AG04450 (cell line): Measurements from ENCODE around the gene CRELD2. TPM values are rescaled to one million over a fixed set of nuclear protein-coding genes. Genes with fewer than 3 reads are reported as not detected.

Experiments
- CTCF ChIA-PET: fragments of 300-600, 350-600 bp; formaldehyde crosslinking; extraction: SDS; loops from one replicate; lab custom pipeline; 2022; ENCODE audit warnings: antibody characterized with exemption, inconsistent platforms; lab: Charles Lee
- POLR2A ChIA-PET: fragments of 350-600 bp; formaldehyde crosslinking; extraction: SDS; loops from one replicate; lab custom pipeline; 2021; ENCODE audit warnings: antibody characterized with exemption, inconsistent platforms; lab: Yijun Ruan, JAX
- DNase-seq: peaks from one replicate; pipeline ENCODE4 v3.0.0-alpha.2; 2011; ENCODE audit warnings: low read depth, low spot score
- H3K27ac ChIP-seq: one replicate; pipeline ENCODE4 v1.5.1; 2012; ENCODE audit warnings: low read depth, low read length, control low read depth
- H3K27me3 ChIP-seq: one replicate; pipeline ENCODE4 v1.6.0; 2012; ENCODE audit warnings: low read length; ENCODE audit not compliant: control insufficient read depth, insufficient read depth
- H3K4me3 ChIP-seq: 2 replicates; pipeline ENCODE4 v1.5.1; 2011; ENCODE audit warnings: mild to moderate bottlenecking, low read depth, low read length, control low read depth
- H3K9me3 ChIP-seq: 2 replicates; pipeline ENCODE4 v1.5.1; 2012; ENCODE audit warnings: low read length; ENCODE audit not compliant: control insufficient read depth, insufficient read depth
- polyA plus RNA-seq: library from polyadenylated mRNA; depleted of rRNA; stranded (reverse); fragments of >200 nt; gene quantifications from 2 replicates; pipeline ENCODE4 v1.2.3, GENCODE V29; 2011
- TF ChIP-seq, protein P1 (sequence below): IDR thresholded peaks from 2 replicates; pipeline ENCODE4 v1.5.1; 2011; ENCODE audit warnings: low read depth, low read length, control low read depth, inconsistent platforms

Gene CRELD2
- polyA plus RNA-seq, 1 experiment: 31.6 TPM

DNA sequence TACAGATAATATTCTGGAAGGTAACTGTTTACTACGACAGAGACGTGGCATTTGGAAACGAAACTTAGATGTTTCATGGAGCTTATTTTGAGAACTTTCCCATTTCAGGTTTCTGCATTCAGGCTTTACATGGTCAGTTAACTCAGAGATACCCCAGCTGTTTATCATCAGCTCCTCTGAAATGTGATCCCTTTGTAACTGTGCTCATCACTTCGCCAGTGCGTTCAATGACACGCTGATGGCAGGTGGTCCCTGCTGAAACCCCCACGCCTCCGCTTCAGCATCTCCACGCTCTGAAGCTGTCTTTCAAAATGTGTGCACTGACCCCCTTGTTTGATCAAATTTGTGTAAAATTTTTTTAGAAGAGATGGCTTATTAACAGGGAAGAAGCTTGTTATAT is 30.7 kb upstream of the CRELD2 start:
- Histone ChIP-seq H3K27me3 (no peaks in the 10 kb centered on the region), H3K27ac (no peak overlapping the region), H3K9me3 (peaks cover 55% of the 10 kb centered on the region), H3K4me3 (no peak overlapping the region)
- DNase-seq: no peak
- POLR2A ChIA-PET: no interaction called here
- CTCF ChIA-PET: interaction anchor here (1.2 kb wide), 1 partner anchor 33 kb away, joined by 3 read pairs; no protein-coding TSS in a partner anchor
- TF ChIP-seq, protein P1, sequence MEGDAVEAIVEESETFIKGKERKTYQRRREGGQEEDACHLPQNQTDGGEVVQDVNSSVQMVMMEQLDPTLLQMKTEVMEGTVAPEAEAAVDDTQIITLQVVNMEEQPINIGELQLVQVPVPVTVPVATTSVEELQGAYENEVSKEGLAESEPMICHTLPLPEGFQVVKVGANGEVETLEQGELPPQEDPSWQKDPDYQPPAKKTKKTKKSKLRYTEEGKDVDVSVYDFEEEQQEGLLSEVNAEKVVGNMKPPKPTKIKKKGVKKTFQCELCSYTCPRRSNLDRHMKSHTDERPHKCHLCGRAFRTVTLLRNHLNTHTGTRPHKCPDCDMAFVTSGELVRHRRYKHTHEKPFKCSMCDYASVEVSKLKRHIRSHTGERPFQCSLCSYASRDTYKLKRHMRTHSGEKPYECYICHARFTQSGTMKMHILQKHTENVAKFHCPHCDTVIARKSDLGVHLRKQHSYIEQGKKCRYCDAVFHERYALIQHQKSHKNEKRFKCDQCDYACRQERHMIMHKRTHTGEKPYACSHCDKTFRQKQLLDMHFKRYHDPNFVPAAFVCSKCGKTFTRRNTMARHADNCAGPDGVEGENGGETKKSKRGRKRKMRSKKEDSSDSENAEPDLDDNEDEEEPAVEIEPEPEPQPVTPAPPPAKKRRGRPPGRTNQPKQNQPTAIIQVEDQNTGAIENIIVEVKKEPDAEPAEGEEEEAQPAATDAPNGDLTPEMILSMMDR: no peak

DNA sequence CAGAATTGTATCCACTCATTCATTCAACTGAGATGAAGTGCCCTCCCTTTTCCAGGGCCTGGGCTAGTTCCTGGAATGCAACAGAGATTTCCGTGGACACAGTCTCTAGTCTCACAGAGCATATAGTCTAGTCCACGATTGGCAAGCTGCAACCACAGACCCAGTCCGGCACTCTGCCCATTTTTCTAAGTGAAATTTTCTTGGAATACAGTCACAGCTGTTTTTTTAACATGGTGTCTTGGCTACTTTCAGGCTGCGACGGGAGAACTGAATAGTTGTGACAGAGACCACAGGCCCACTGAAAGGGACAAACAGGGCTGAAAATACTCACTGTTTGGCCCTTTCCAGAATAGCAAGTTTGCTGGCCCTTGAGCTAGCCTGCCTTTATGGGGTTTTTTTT is 29.4 kb upstream of the CRELD2 start:
- TF ChIP-seq, protein P1: no peak
- ChIA-PET CTCF (no interaction called here), POLR2A (no interaction called here)
- DNase-seq: no peak
- Histone ChIP-seq H3K9me3 (peaks cover 50% of the 10 kb centered on the region), H3K27ac (no peak overlapping the region), H3K27me3 (no peaks in the 10 kb centered on the region), H3K4me3 (no peak overlapping the region)

DNA sequence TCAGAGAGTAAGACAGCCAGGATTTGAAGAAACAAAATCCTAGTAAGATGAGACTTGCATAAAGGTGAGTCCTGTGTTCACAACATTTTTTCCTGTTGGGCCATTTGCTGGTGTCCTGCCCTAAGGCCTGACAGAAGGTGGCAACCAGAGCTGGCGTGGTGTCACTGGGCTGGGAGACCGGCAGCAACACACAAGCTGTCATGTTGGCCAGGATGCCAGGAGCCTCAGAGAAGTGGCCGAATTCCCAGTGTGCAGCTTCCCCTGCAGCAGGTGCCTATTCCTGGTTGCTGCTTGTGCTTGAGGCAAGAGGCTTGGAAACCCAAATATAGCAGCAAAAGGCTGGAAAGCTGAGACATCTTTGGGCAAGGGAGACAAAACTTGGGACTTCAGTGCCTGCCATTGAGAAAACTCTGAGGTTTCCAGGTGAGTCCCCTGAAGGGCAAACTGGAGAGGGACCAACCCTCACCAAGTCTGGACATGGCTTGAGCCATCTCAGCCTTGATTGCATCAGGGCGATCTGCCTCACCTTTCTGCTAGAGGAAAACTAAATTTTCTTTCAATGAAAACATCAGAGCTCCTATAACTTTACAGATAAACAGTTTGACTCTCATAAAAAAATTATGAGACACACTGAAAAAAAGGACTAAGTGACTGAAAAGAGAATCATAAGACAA is 26.1 kb upstream of the CRELD2 start:
- POLR2A ChIA-PET: no interaction called here
- DNase-seq: no peak
- no peak overlapping the region for H3K4me3 ChIP-seq
- peaks cover 28% of the 10 kb centered on the region for H3K9me3 ChIP-seq
- H3K27me3 ChIP-seq: no peaks in the 10 kb centered on the region
- TF ChIP-seq, protein P1: no peak
- CTCF ChIA-PET: no interaction called here
- no peak overlapping the region for H3K27ac ChIP-seq

DNA sequence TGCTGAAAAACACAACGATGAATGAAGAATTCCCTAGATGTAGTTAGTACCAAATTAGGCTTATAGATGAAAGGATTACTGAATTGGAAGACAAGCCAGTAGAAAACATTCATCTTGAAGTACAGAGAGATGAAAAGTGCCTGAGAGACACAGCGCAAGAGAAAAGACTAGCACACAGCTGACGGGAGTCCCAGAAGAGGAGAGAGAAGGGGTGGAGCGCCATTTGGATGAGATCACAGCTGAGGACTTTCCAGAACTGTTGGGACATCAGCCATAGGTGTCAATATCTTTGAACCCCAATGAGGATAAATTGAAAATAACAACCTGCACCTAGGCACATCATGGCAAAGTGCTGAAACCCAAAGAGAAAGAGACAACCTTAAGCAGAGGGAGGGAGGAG is 25.4 kb upstream of the CRELD2 start:
- CTCF ChIA-PET: no interaction called here
- POLR2A ChIA-PET: no interaction called here

More for the DNA sequence above, 25.4 kb upstream of the CRELD2 start:
- no peak overlapping the region for H3K27ac ChIP-seq
- peaks cover 28% of the 10 kb centered on the region for H3K9me3 ChIP-seq
- no peak for DNase-seq
- TF ChIP-seq, protein P1: no peak
- no peaks in the 10 kb centered on the region for H3K27me3 ChIP-seq
- no peak overlapping the region for H3K4me3 ChIP-seq
